ENCODE measurements around the gene CXADR.

GRCh38 chr21:17540530-17540929, 27.7 kb downstream of the CXADR start:
- TF ChIP-seq GATA3 (IDR thresholded peaks at IDR 0.05; ENCODE audit: low read depth, low read length) (no peak), GATA2 (IDR thresholded peaks at IDR 0.05; ENCODE audit: low read depth, low read length) (no peak)

Measured in SH-SY5Y (cell line).